Measurements from ENCODE around the gene PPIF.

GRCh38 chr10:79327090-79327457, 20.2 kb upstream of the PPIF start:
- no peak for TF ChIP-seq CTCF (IDR thresholded peaks at IDR 0.05)
- no peak for TF ChIP-seq POLR2A (IDR thresholded peaks at IDR 0.05)
